GM12873 (cell line): Measurements from ENCODE around the gene MIAT.

ENCODE experiments used
- TF ChIP-seq, protein P1 (sequence below): IDR thresholded peaks from 2 replicates; pipeline ENCODE4 v1.5.1; 2012; ENCODE audit warnings: low read depth, mild to moderate bottlenecking, moderate library complexity, low read length, control low read depth; ENCODE audit not compliant: insufficient read depth; ENCODE audit errors: missing control alignments

The MIAT gene

DNA sequence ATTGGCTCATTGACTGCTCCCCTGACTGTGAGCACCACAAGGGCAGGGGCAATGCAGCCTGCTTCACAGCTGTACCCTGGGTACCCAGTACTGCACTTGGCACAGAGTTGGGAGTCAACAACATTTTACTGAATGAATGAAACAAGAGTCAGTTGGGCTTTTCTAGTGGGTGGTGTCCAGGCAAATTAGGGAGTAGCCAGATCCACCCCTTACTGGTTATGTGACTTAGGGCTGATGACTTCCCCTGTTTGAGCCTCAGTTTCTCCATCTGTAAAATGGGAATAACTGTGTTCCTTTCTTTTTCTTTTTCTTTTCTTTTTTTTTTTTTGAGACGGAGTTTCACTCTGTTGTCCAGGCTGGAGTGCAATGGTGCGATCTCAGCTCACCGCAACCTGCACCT, 23.1 kb downstream of the MIAT start:
- TF ChIP-seq, protein P1, sequence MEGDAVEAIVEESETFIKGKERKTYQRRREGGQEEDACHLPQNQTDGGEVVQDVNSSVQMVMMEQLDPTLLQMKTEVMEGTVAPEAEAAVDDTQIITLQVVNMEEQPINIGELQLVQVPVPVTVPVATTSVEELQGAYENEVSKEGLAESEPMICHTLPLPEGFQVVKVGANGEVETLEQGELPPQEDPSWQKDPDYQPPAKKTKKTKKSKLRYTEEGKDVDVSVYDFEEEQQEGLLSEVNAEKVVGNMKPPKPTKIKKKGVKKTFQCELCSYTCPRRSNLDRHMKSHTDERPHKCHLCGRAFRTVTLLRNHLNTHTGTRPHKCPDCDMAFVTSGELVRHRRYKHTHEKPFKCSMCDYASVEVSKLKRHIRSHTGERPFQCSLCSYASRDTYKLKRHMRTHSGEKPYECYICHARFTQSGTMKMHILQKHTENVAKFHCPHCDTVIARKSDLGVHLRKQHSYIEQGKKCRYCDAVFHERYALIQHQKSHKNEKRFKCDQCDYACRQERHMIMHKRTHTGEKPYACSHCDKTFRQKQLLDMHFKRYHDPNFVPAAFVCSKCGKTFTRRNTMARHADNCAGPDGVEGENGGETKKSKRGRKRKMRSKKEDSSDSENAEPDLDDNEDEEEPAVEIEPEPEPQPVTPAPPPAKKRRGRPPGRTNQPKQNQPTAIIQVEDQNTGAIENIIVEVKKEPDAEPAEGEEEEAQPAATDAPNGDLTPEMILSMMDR = no peak

- TF ChIP-seq, protein P1 = no peak
These were observed 24.0 kb downstream of the MIAT start for GRCh38 chr22:26681395-26681821.

DNA sequence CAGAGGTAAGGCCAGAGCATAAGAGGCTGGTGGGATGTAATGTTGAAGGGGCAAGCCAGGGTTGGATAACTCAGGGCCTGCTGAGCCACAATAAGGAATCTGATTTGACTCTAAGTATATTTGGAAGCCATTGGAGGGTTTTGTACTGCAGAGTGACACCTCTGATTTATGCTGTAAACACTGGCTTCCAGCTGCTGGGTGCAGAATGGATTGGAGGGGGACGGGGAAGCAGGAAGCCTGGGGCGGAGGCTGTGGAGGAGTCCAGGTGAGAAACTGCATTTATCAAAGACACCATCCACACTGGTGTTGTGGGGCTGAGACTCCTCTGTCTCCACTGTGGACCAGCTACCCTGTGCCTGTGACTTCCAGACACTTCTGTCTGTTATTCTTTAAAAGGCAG, 26.8 kb downstream of the MIAT start:
- TF ChIP-seq, protein P1 = no peak

DNA sequence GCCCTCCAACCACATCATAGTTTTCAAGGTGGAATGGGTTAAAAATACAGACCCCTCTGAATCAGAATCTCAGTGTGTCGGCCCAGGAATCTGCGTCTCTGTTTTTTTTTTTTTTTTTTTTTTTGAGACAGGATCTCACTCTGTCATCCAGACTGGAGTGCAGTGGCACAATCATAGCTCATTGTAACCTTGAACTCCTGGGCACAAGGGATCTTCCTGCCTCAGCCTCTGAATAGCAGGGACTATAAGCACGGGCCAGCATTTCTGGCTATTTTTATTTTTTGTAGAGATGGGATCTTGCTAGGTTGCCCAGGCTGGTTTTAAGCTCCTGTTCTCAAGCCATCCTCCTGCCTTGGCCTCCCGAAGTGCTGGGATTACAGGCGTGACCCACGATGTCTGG, 28.2 kb downstream of the MIAT start:
- TF ChIP-seq, protein P1 = no peak

- TF ChIP-seq, protein P1 = no peak
These were observed 30.1 kb downstream of the MIAT start for GRCh38 chr22:26687439-26687838.

- TF ChIP-seq, protein P1 = no peak
These were observed 32.3 kb downstream of the MIAT start for GRCh38 chr22:26689513-26690301.

DNA sequence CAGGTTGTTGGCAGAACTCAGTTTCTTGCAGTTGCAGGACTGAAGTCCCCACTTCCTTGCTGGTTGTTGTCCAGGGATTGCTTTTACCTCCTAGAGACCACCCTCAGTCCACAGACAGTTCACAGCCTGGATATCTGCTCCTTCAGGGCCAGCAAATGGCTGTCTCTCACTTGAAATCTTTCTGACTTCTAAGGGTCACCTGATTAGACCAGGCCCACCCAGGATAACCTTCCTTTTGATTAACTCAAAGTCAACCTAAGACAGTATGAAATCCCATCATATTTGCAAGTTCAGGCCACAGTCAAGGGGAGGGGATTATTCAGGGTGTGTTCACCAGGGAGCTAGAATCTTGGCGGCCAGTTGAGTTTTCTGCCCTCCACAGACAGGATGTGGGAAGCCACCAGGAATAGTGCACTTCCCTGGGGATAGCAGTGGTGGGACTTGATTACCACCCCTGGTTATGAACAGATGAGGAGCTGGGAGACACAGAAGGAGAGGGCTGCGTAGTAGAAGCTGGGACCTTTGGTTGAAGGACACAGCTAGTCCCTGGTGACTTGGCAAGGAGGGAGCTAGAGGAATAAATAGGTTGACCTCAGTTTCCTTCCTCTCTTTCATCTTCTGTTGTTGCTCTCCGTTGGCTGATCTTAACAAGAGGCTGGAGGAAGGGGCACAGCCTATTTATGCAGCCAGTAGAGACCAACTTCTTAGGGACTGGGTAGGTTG, 33.4 kb downstream of the MIAT start:
- TF ChIP-seq, protein P1 = no peak
